GM21737 (cell line): ENCODE measurements around the gene CNOT3.
"Not testable (repeated sequence)": the region's sequence is repeated elsewhere in the genome, so short reads cannot be mapped to it uniquely, and the experiment has no call there.

Source experiments
- ATAC-seq: cut with Tn5 transposase; IDR thresholded peaks from one replicate; pipeline ENCODE4 v1.9.1; 2021; ENCODE audit warnings: mild to moderate bottlenecking, moderate library complexity; ENCODE audit not compliant: unreplicated experiment

Gene CNOT3

DNA sequence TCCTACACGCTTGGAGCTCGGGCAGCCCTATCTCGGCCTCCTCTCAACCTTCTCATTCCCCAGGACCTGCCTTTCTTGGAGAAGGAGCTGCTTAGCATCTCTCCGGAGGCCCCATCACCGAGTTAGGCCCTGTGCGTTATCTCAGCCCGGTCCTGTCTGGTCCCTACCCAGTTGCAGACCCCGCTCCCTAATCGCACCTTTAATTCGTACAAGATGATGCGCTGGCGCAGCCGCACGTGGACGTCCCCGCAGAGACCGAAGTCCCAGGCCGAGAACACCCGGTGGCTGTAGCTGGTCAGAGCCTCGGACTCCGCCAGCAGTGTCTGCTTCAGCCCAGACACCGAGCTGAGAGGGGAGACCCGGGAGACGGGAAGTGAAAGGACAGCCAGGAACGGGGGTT lies 27.7 kb downstream of the CNOT3 start:
- no peak for ATAC-seq

DNA sequence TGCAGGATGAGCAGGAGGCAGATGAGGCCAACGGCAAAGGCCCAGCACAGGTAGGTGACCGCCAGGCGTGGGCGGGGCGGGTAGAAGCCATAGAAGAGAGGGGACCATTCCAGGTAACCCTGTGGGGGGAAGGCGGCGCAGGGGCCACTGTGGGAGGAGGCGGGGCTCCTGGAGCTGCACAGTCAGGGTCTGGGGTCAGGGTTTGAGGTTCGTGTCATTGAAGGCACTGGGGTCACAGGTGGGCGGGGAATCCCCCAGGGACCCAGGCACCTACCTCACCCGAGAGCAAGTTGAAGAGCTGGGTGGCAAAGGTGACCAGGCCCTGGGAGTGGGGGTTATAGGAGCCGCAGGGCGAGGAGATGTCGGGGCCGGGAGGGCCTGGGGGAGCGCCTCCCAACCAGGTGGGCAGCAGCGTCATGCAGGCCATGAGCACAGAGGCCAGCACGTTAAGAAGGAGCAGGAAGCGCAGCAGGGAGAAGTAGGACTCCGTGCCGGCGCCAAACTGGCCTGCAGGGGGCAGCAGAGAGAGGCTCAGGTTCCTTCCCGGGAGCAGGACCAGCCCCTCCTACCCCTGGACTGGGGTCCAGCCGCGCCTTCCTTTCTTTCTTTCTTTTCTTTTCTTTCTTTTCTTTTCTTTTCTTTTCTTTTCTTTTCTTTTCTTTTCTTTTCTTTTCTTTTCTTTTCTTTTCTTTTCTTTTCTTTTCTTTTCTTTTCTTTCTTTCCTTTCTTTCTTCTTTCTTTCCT lies 30.8 kb downstream of the CNOT3 start:
- no peak for ATAC-seq

DNA sequence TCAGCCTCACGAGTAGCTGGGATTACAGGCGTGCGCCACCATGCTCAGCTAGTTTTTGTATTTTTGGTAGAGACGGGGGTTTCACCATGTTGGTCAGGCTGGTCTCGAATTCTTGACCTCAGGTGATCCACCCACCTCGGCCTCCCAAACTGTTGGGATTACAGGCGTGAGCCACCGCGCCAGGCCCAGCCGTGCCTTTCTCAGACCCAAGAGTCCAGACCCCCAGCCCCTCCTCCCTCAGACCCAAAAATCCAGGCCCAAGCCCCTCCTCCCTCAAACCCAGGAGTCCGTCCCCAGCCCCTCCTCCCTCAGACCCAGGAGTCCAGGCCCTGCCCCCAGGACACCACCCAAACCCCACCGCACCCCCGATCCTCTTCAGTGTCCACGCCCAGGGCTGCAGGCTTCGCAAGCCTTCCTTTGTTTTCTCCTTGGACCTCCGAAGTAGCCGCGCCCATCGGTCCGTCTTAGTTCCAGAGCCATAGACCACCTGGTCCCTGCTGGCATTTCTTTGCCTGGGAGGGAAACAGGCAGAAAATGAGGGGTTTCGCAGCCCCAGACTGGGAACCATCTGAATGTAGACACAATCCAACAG lies 31.7 kb downstream of the CNOT3 start:
- ATAC-seq: no peak

DNA sequence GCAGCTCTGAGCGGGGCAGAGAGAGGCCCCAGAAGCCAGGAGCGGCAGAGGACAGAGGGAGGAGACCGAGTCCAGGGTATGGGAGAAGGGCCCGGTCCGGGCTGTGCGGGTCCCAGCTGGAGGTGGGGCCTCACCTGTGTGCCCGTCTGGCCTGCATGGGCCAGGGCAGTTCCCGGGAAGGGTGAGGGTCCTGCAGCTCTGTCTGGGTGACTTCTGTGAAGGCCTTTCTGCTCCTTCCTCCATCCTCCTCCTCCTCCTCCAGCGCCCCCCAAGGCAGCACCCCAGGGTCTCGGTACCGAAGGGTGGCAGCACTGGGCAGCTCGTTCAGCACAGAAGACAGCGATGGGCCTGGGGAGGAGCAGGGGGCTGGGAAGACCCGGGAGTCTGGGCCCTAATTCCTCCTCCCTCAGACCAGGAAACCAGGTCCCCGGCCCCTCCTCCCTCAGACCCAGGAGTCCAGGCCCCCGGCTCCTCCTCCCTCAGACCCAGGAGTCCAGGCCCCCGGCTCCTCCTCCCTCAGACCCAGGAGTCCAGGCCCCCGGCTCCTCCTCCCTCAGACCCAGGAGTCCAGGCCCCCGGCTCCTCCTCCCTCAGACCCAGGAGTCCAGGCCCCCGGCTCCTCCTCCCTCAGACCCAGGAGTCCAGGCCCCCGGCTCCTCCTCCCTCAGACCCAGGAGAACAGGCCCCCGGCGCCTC lies 34.3 kb downstream of the CNOT3 start:
- ATAC-seq: not testable (repeated sequence)

DNA sequence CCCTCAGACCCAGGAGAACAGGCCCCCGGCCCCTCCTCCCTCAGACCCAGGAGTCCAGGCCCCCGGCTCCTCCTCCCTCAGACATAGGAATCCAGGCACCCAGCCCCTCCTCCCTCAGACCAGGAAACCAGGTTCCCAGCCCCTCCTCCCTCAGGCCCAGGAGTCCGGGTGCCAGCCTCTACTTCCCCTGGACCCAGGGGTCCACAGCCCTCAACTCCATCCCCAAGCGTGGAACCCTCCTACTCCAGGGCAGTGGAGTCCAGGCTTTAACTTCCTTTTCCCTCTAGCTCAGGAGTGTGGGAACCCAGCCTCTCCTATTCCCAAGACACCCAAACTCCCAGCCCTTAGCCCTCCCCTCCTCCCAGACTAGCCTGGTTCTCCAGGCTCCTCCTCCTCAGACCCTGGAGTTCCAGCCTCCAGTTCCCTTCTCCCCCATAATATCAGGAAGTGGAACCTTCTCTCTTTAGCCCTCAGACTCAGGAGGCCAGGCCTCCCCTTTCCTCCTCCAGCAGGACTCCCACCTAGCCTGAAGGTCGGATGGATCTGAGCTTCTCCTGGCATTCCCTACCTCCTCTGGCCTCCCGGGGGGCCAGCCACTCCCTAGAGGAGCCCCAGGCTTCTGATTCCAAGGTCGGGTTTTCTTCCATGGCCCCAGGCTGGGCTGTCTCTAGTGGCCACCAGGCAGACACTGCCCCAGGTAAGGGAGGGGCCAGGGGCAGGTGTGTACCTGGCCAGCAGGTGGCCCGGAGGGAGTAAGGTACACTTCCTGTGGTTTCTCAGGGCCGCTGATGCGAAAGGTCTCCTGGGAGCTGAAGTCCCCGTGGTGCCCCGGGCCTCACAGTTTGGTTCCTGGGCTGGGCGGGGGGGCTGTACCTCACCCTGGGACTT lies 35.2 kb downstream of the CNOT3 start, which contains the start of gene TMC4:
TMC4 (minus strand) TSS at position 690 of the 888 bp plus-strand sequence; CDS start at position 647, 43 bp downstream.
- ATAC-seq: no peak

DNA sequence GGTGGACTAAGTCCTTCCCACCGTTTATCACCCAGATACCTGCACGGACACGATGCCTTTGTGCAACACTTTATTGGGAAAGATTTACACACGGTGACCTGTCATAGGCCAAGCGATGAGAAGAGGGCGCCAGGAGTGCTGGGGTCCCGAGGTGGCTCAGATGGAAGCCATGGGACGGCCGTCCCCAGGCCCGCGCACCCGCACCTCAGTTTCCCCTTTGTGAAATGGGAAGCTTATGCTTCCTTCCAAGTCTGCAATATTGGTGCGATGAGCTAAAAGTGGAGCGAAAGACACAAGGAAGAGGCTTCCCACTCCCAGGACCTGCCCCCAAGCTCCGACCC lies 35.8 kb downstream of the CNOT3 start:
- no peak for ATAC-seq

DNA sequence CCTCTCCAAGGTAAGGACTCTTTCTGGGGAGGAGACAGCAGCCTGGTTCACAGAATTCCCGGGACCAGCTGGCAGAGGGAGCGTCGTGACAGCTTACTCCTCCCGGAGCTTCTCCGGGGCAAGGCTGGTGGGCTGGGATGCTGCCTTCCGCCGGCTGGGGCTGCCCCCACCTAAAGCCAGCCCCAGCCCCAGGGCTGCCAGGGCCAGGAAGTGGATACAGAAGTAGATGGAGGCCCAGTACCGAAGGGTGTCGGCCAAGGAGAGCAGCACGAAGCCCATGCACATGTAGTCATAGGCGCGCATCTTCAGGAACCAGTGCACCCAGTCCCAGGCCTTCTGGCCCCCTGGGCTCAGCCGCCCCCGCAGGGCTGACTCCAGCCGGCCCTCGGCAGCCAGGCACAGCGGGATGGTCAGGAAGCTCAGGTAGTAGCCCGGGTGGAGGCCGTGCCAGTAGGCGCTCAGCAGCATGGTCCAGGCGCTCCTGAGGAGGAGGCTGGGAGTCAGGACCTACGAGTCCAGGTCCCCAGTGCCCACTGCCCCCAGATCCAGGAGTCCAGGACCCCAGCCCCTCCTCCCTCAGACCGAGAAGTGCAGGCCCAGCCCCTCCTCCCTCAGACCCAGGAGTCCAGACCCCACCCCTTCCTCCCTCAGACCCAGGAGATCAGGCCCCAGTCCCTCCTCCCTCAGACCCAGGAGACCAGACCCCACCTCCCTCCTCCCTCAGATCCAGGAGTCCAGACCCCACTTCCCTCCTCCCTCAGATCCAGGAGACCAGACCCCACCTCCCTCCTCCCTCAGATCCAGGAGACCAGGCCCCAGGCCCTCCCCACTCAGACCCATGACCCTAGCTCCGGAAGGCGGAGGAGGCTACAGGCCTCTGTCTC lies 36.6 kb downstream of the CNOT3 start:
- no peak for ATAC-seq

DNA sequence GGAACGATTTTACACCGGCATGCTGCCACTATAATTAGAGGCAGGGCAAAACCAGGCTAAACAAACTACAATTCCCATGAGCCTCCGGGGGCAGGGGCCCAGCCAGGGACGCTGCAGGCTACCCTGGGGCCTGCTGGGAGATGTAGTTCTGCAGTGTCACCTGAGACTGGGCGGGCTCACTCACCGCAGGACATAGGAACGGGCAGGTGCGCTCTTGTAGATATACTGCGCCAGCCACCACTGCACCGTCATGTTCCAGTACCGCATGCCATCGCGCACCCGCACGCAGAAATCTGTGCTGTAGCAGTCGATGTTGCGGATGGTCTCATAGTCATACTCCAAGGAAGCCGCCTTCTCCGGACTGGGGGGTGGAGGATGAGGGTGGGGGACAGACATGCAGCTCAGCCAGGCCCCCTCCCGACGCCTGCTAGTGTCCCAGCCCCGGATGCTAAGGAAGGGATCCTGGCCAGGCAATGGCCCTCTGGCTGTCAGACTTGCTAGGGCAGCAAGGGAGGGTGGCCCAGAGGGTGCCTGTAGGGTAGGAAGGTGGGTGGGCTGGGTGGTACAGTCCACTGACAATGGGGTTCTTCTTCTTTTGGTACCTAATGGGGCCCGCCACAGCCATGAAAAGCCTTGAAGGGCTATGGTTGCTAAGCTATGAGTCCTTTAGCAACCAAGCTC lies 41.2 kb downstream of the CNOT3 start:
- no peak for ATAC-seq

- no peak for ATAC-seq
These were observed 41.8 kb downstream of the CNOT3 start for GRCh38 chr19:54179262-54179852.

DNA sequence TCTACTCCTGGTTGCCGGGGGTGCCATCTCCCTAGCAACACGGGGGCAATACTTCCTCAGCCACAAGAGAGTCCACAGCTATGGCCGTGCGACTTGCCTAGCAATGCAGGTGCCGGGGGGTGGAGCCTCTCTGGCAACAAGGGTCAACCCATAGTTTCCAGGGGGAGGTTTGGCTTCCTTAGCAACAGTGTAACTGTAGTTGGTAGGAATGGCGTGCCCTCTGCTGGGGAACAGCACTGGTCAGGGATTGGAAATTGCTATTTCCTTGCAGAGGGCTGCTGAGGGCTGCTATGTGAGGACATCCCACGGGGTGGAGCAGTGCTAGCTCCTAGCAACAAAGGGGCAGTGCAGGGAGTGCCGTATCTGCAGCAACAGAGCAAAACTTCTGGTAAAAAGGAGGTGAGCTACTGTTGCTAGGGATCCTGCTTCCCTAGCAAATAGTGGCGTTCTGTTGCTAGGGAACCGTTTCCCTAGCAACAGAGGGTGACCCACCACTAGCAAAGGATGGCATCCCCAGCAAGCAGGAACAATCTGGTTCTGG lies 42.4 kb downstream of the CNOT3 start:
- ATAC-seq: no peak

DNA sequence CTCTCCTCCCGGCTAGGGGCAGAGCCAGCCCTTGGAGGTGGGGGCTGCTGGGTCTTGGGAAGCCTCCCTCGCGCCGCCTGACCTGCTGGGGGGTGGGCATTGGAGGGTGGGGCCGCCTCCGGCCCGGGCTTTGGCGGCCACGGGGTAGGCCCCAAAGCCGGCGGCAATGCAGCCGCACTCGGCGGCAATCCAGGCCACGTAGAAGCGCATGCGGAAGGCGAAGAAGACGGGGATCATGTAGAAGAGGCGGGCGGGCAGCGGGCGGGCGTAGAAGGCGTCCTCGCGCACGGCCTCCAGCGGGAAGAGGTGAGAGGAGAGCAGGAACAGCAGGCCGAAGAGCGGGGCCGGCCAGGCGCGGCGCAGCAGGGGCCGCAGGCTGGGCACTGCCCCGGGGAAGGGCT lies 43.1 kb downstream of the CNOT3 start:
- no peak for ATAC-seq

DNA sequence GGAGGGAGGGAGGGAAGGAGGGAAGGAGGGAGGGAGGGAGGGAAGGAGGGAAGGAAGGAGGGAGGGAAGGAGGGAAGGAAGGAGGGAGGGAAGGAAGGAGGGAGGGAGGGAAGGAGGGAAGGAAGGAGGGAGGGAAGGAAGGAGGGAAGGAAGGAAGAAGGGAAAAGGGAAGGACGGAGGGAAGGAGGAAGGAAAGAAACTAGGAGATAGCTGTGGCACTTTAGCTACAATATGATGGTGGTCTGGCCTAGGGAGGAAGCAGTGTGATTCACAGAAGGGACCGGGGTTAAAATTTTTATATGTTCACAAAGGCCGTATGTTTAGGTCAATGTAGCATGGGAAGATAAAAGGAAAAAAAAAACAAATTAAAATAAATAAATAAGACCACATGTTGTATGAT lies 44.3 kb downstream of the CNOT3 start:
- ATAC-seq: not testable (repeated sequence)

GRCh38 chr19:54183431-54183830 lies 45.9 kb downstream of the CNOT3 start:
- ATAC-seq: no peak

- ATAC-seq: no peak
These were observed 48.8 kb downstream of the CNOT3 start for GRCh38 chr19:54186351-54186750.

DNA sequence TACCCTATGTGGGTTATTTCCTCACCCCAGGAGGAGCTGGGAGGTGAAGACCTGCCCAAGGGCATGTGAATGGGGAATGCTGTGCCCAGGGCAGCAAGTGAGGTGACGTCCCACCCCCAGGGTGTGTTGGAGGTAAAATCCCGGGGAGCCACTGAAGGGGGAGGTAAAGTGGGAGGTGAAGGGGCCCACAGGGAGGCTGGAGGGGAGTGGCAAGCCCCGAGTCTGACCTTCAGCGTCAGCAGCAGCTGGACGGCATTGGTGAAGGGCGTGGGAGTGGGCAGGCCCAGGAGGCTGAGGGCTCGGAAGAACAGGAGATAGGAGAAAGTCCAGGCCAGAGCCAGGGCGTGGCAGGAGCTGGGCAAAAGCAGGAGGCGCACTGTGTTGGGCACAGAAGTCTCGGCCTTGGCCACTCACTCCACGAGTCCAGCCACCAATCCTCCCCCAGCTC lies 49.4 kb downstream of the CNOT3 start:
- ATAC-seq: no peak

GRCh38 chr19:54188215-54188871 lies 50.8 kb downstream of the CNOT3 start:
- no peak for ATAC-seq

GRCh38 chr19:54189145-54189734 lies 51.7 kb downstream of the CNOT3 start, which contains the start of gene MBOAT7:
Gene MBOAT7 (minus strand): TSS chr19:54189580. CDS start chr19:54188508, 1,072 bp downstream.
- peak; percentile 17 for ATAC-seq
